Measurements from ENCODE around the gene COPS3.

DNA sequence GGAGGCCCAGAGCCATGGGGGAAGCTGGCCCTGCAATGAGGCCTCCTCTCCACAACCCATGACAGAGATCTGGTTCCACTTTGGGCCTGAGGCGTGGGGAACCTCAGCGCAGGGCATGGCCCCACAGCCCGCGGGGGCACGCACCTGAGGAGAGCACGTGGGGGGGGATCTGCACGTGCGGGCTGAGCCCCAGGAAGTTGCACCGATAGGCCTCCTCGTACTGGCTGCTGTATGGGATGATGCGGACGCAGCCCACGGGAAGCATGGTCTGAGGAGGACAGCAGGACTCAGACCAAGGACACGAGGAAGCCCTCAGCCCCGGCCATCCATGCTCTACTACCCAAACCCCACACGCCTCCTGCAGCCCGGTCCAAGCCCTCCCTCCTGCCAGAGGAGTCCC lies 64.8 kb downstream of the COPS3 start:
- no peak for TF ChIP-seq POLR2AphosphoS5 (IDR thresholded peaks at IDR 0.05; ENCODE audit: low read depth)
- TF ChIP-seq, protein P1, sequence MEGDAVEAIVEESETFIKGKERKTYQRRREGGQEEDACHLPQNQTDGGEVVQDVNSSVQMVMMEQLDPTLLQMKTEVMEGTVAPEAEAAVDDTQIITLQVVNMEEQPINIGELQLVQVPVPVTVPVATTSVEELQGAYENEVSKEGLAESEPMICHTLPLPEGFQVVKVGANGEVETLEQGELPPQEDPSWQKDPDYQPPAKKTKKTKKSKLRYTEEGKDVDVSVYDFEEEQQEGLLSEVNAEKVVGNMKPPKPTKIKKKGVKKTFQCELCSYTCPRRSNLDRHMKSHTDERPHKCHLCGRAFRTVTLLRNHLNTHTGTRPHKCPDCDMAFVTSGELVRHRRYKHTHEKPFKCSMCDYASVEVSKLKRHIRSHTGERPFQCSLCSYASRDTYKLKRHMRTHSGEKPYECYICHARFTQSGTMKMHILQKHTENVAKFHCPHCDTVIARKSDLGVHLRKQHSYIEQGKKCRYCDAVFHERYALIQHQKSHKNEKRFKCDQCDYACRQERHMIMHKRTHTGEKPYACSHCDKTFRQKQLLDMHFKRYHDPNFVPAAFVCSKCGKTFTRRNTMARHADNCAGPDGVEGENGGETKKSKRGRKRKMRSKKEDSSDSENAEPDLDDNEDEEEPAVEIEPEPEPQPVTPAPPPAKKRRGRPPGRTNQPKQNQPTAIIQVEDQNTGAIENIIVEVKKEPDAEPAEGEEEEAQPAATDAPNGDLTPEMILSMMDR (IDR thresholded peaks at IDR 0.05; ENCODE audit: insufficient read depth, low read length) = no peak
- TF ChIP-seq, protein P2, sequence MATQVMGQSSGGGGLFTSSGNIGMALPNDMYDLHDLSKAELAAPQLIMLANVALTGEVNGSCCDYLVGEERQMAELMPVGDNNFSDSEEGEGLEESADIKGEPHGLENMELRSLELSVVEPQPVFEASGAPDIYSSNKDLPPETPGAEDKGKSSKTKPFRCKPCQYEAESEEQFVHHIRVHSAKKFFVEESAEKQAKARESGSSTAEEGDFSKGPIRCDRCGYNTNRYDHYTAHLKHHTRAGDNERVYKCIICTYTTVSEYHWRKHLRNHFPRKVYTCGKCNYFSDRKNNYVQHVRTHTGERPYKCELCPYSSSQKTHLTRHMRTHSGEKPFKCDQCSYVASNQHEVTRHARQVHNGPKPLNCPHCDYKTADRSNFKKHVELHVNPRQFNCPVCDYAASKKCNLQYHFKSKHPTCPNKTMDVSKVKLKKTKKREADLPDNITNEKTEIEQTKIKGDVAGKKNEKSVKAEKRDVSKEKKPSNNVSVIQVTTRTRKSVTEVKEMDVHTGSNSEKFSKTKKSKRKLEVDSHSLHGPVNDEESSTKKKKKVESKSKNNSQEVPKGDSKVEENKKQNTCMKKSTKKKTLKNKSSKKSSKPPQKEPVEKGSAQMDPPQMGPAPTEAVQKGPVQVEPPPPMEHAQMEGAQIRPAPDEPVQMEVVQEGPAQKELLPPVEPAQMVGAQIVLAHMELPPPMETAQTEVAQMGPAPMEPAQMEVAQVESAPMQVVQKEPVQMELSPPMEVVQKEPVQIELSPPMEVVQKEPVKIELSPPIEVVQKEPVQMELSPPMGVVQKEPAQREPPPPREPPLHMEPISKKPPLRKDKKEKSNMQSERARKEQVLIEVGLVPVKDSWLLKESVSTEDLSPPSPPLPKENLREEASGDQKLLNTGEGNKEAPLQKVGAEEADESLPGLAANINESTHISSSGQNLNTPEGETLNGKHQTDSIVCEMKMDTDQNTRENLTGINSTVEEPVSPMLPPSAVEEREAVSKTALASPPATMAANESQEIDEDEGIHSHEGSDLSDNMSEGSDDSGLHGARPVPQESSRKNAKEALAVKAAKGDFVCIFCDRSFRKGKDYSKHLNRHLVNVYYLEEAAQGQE (IDR thresholded peaks at IDR 0.05; ENCODE audit: insufficient replicate concordance, low read depth) = no peak
- no peak for TF ChIP-seq SPI1 (IDR thresholded peaks at IDR 0.05; ENCODE audit: borderline replicate concordance, low read depth)
- no peak for TF ChIP-seq GABPA (IDR thresholded peaks at IDR 0.05; ENCODE audit: low read depth)

All from HL-60 (cell line).